ENCODE results near the gene ZNF783.

ZNF783 gene

DNA sequence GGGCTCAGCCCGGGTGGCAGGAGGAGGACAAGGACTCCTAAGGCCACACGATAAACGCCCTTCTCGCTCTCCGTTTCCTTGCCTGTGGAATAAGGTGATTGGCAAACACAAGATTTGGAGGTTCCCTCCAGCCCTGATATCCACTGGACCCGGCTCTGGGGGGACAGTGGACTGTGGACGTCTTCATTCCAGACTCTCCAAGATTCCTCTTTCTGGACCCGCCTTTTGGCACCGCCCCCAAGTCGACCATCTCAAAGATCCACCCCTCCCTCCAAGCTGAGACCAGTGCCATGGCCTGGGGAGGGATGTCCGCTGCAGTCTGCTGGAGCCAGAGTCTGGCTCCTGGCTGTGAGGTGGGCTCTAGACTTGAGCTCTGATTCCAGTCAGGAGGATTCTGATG lies 23.6 kb downstream of the ZNF783 start:
- no peak for DNase-seq (ENCODE audit: extremely low read depth, insufficient read length)
- peak overlapping the region; percentile 62 for H3K4me3 ChIP-seq (replicated peaks; ENCODE audit: low read depth, low read length)

DNA sequence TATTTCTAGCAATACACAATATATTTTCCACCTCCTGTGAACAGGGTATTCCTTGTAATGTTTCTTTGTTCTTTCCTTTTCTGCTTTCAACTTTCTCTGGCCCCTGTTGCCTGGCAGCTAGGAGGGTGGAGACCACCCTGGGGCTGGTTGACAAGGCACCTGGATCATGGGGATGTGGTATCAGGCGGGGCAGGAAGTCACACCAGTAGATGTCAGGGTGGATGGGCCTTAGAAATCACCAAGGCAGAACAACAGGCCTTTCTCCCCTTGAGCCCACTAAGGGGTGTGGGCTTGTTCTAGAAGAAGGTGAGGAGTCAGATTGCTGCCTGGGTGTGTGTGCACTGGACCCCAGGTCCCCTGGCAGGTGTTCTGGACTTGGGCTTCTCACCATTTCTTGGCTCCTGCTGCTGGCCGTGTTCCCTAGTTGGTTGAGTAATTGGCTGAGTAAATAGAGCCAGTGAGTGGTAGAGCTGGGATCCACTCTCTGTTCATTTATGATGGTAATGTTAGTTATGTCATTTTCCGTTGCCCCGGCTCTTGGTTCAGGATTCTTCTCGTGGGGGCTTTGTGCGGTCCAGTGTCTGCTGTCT lies 24.9 kb downstream of the ZNF783 start:
- DNase-seq (ENCODE audit: extremely low read depth, insufficient read length) = no peak
- H3K27me3 ChIP-seq (replicated peaks; ENCODE audit: control insufficient read depth, insufficient read depth, low read length) = no peaks in the 10 kb centered on the region
- TF ChIP-seq, protein P1, sequence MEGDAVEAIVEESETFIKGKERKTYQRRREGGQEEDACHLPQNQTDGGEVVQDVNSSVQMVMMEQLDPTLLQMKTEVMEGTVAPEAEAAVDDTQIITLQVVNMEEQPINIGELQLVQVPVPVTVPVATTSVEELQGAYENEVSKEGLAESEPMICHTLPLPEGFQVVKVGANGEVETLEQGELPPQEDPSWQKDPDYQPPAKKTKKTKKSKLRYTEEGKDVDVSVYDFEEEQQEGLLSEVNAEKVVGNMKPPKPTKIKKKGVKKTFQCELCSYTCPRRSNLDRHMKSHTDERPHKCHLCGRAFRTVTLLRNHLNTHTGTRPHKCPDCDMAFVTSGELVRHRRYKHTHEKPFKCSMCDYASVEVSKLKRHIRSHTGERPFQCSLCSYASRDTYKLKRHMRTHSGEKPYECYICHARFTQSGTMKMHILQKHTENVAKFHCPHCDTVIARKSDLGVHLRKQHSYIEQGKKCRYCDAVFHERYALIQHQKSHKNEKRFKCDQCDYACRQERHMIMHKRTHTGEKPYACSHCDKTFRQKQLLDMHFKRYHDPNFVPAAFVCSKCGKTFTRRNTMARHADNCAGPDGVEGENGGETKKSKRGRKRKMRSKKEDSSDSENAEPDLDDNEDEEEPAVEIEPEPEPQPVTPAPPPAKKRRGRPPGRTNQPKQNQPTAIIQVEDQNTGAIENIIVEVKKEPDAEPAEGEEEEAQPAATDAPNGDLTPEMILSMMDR (IDR thresholded peaks at IDR 0.05; ENCODE audit: insufficient read depth, low read length, poor library complexity, severe bottlenecking) = no peak
- no peak overlapping the region for H3K4me3 ChIP-seq (replicated peaks; ENCODE audit: low read depth, low read length)
- peaks cover 2% of the 10 kb centered on the region; the same call in 1 of the 2 replicates for H3K36me3 ChIP-seq (ENCODE audit: control insufficient read depth, insufficient read depth, low read length)

More for the DNA sequence above, 23.6 kb downstream of the ZNF783 start:
- Histone ChIP-seq H3K27me3 (replicated peaks; ENCODE audit: control insufficient read depth, insufficient read depth, low read length) (no peaks in the 10 kb centered on the region), H3K36me3 (ENCODE audit: control insufficient read depth, insufficient read depth, low read length) (peaks cover 4% of the 10 kb centered on the region)
- TF ChIP-seq, protein P1 (IDR thresholded peaks at IDR 0.05; ENCODE audit: insufficient read depth, low read length, poor library complexity, severe bottlenecking) = no peak

DNA sequence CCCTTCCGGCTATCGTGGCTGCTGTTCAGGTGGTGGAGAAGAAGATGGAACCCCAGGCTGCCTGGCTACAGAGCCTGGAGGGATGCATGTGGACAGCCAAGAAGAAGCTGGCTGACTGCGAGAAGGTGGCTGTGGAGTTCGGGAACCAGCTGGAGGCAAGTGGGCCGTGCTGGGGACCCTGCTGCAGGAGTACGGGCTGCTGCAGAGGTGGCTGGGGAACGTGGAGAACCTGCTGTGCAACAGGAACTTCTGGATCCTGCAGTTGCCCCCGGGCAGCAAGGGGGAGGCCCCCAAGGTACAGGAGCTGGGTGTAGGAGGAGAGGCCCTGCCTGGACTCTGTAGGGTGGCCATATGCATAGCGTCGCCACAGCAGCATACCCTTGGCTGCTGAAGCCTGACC lies 25.6 kb downstream of the ZNF783 start:
- Histone ChIP-seq H3K27me3 (replicated peaks; ENCODE audit: control insufficient read depth, insufficient read depth, low read length) (no peaks in the 10 kb centered on the region), H3K4me3 (replicated peaks; ENCODE audit: low read depth, low read length) (no peak overlapping the region), H3K36me3 (ENCODE audit: control insufficient read depth, insufficient read depth, low read length) (peaks cover 2% of the 10 kb centered on the region; the same call in 1 of the 2 replicates)
- no peak for DNase-seq (ENCODE audit: extremely low read depth, insufficient read length)
- TF ChIP-seq, protein P1 (IDR thresholded peaks at IDR 0.05; ENCODE audit: insufficient read depth, low read length, poor library complexity, severe bottlenecking) = no peak

DNA sequence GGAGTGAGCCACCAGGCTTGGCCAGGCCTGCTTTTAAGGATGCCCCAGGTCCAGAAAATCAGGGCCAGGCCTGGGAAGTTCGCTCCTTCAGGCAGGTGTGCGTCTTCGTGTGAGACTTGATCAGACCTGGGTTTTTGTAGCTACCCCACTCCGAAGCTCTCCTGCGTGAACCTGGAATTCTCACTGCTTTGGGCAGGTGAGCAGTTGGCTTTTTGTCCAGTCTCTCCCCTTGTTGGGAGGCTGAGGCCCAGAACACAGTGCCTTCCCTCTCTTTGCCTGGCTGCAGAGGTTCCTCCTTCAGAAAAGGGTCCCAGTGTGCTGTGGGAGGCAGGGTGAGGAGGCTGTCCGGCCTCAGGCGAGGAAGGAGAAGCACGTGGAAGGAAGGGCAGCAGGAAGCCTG lies 27.3 kb downstream of the ZNF783 start:
- Histone ChIP-seq H3K36me3 (ENCODE audit: control insufficient read depth, insufficient read depth, low read length) (peaks cover 2% of the 10 kb centered on the region; the same call in 1 of the 2 replicates), H3K4me3 (replicated peaks; ENCODE audit: low read depth, low read length) (no peak overlapping the region), H3K27me3 (replicated peaks; ENCODE audit: control insufficient read depth, insufficient read depth, low read length) (no peaks in the 10 kb centered on the region)
- TF ChIP-seq, protein P1 (IDR thresholded peaks at IDR 0.05; ENCODE audit: insufficient read depth, low read length, poor library complexity, severe bottlenecking) = no peak
- DNase-seq (ENCODE audit: extremely low read depth, insufficient read length) = no peak

DNA sequence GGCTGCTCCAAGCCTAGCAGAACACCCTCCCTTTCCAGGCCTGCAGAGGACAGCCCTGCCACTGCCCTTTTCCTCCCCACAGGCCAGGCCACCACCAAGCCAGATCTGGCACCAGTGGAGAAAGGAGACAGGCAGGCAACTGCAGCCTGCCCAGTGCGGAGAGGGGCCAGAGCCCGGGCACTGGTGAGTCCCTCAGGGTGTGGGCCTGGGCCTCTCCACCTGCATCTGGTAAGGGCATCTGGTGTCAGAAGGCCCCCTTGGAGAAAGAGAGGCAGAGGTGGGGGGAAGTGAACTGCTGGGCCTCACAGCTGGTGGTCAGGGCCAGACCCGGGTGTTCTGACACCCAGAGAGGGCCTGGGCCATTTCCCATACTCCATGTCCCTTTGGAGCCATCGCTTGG lies 27.9 kb downstream of the ZNF783 start:
- Histone ChIP-seq H3K4me3 (replicated peaks; ENCODE audit: low read depth, low read length) (no peak overlapping the region), H3K36me3 (ENCODE audit: control insufficient read depth, insufficient read depth, low read length) (peaks cover 2% of the 10 kb centered on the region; the same call in 1 of the 2 replicates), H3K27me3 (replicated peaks; ENCODE audit: control insufficient read depth, insufficient read depth, low read length) (no peaks in the 10 kb centered on the region)
- TF ChIP-seq, protein P1 (IDR thresholded peaks at IDR 0.05; ENCODE audit: insufficient read depth, low read length, poor library complexity, severe bottlenecking) = no peak
- no peak for DNase-seq (ENCODE audit: extremely low read depth, insufficient read length)
